ENCODE data around the gene TMEM231.
"Not testable (repeated sequence)": the region's sequence is repeated elsewhere in the genome, so short reads cannot be mapped to it uniquely, and the experiment has no call there.

The TMEM231 gene, protein sequence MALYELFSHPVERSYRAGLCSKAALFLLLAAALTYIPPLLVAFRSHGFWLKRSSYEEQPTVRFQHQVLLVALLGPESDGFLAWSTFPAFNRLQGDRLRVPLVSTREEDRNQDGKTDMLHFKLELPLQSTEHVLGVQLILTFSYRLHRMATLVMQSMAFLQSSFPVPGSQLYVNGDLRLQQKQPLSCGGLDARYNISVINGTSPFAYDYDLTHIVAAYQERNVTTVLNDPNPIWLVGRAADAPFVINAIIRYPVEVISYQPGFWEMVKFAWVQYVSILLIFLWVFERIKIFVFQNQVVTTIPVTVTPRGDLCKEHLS

DNA sequence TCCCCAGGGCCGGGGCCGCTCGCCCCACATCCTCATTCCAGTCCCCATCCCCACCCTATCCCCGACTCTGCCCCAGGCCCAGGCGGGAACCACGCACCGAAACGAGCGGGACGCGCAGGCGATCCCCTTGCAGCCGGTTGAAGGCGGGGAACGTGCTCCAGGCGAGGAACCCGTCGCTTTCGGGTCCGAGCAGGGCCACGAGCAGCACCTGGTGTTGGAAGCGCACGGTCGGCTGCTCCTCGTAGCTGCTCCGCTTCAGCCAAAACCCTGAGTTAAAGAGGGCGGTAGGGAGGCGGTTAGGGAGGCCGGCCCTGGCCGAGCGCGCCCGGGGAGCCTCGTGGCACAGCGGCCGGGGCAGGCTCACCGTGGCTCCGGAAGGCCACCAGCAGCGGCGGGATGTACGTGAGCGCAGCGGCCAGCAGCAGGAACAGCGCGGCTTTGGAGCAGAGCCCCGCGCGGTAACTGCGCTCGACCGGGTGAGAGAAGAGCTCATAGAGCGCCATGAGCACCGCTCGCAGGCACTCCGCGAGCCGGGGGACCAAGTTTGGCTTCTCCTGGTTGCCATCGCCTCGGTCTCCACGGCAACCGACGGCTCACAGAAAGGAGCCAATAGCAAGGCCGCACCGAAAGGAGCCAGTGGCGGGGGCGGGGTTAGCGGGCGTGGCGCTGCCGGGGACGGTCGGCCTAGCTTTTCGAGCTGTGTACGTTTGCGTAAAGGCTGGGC lies at the start of gene TMEM231:
TSS of gene TMEM231 (minus strand) at position 546 of the 724 bp plus-strand sequence. CDS start at position 503, 43 bp downstream.
- DNase-seq = peak; percentile 97

- no peak for DNase-seq
Measured at GRCh38 chr16:75603241-75603640, 47.2 kb upstream of the TMEM231 start.

DNA sequence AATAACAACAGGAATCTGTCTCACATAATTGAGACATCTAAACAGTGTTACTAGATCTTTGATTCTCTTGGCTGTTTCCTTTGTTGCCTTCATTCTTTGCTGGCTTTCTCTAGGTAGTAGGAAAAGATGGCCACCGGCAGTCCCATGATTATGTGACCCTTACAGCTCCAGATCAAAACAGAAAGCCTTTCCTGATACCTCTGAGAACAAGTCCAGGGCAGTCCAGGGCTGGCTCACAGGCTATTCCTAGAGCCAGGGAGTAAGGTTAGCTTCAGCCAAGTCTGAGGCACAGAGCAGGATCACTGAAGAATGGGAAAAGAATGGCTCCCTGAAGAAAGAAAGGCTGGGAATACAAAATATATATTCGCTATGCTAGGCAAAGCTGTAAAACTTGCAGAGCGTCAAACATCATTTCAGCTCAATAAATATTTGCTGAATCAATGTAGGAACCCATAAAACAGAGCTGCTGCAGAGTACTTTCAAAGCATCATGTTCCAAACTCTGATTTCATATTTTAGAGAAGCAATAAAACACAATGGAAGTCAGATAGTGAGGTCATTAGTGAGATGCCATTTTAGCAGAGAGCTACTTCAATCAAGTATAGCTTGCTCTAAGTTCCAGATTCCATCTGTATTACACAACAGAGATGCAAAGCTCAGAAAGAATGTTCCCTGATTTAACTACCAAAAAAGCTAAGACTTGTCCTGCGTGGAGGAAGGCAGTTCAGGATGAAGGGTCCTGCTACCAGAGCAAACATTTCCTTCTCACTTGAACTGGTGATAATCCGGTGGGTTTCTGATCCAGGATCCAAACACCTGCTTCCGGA lies 43.6 kb upstream of the TMEM231 start:
- DNase-seq = no peak

DNA sequence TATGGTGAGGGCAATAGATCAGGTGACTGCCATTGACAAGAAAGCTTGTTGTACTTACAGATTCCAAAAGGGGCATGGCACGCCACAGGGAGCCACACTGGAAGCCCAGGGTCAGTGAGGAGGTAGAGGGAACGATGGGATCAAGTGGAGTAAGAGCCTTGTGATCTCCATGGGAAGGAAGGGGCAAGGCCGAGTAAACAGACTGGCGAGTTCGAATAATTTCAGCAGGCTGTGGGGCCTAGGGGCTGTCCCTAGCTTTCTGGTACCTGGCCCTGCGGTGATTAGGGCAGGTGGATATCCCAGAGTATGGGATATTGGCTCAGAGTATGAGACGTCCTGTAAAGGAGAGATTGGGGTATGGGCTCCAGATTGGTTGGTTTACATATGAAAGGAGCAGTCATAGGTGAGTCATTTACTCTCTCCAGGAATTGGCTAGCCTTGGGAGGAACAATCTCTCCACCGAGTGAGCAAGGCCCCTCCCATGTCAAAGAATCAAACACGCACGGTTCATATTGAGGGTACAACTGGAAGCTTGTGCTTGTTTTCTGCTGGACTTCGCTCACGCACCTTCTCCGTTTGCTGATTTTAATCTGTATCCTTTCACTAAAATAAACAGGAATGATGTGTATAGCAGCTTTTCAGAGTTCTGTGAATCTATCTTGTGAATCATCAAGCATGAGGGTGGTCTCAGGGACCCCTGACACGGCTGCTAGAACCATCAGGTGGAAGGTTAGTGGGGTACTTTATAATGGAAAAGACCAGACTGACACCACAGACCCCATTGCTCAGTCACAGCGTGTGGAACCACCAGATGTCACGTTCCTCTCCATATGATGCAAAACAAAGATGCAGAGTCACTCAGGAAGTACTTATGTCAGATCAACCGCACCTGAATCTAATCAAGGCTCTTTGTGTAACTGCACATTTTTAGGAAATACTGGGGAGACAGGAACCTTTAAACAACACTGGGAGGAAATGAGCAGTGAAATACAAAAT lies 38.1 kb upstream of the TMEM231 start:
- DNase-seq = peak; percentile 70

DNA sequence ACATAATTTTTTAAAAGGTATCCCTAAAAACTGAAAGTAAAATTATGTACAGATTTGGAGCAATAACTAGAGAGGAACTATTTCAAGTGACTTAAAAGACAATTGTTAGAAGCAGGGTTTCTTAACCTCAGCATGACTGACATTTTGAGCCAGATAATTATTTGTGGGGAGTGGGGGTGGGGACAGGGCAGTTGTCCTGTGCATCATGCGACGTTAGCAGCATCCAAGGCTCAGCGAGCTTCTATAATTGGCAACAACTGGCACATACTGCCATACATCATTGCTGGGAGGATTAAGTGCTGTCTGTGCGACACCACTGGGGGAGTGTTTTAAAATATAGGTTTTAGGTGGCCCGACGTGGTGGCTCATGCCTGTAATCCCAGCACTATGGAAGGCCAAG lies 37.3 kb upstream of the TMEM231 start:
- DNase-seq = no peak

- not testable (repeated sequence) for DNase-seq
Measured at GRCh38 chr16:75591927-75592326, 35.9 kb upstream of the TMEM231 start.

- no peak for DNase-seq
Measured at GRCh38 chr16:75590920-75591843, 35.1 kb upstream of the TMEM231 start.

DNA sequence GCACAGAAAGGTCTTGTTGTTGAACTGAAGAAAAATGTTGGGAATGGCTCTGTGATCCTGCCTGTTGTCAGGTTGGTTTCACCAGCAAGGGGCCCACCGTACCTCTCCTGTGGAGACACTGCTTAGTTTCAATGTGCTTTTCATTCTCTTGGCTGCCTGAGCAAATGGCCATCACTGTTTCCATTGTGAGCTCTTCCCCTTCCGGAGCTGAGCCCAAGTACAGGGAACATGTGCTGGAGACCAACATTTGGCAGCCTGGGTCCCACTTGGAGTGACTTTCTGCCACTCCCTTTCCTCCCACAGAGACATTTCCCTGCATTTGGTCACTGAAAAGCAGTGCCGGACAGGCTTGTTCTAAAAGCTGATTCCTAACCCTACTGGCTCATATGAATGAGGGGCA lies 33.3 kb upstream of the TMEM231 start:
- DNase-seq = no peak

- no peak for DNase-seq
Measured at GRCh38 chr16:75588716-75589115, 32.7 kb upstream of the TMEM231 start.

DNA sequence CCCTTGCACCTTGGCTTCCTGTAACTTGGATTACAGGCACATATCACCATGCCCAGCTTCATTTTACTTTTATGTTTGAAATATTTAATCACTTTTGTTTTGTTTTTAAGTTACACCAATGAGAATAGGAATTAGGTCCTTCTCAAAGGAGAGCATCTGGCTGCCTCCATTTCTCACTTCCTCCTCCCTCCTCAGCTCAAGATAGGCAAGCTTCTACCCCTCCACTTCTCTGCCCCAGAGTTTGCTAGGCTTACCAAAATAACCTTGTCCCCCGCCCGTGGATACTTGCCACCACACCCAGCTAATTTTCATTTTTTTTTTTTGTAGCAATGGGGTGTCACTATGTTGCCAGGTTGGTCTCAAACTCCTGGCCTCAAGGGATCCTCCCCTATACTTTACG lies 28.1 kb upstream of the TMEM231 start:
- no peak for DNase-seq

- no peak for DNase-seq
Measured at GRCh38 chr16:75579281-75579834, 23.3 kb upstream of the TMEM231 start.

GRCh38 chr16:75578725-75579124 lies 22.7 kb upstream of the TMEM231 start:
- no peak for DNase-seq

DNA sequence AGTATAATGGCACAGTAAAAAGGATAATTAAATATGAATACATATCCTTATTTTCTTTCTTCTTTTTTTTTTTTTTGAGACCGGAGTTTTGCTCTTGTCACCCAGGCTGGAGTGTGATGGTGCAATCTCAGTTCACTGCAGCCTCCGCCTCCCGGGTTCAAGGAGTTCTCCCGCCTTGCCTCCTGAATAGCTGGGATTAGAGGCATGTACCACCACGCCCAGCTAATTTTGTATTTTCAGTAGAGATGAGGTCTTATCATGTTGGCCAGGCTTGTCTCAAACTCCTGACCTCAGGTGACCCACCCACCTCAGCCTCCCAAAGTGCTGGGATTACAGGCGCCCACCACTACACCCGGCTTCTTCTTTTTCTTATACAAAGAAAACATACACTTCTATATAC lies 22.2 kb upstream of the TMEM231 start:
- DNase-seq = no peak

DNA sequence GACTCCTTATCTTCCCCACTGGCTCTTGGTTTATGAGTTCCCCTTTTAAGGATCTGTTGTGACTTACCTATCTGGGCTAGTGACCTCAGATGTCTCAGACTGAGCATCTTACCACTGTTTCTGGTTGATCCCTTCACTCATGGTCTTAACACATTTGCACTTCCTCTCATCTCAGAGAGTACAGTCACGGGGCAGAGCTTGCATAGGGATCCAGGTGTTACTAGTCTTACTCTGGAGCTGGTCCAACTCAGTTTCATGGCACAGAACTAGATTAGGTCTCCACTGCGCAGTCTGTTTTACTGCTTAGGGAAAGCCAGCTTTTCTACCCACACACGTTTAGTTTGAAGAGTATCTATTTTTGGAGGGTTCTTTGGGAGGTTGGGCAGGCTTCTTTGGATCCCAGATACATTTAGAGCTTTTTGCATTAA lies 20.3 kb upstream of the TMEM231 start:
- no peak for DNase-seq

- no peak for DNase-seq
Measured at GRCh38 chr16:75575958-75576357, 19.9 kb upstream of the TMEM231 start.

- no peak for DNase-seq
Measured at GRCh38 chr16:75573955-75574354, 17.9 kb upstream of the TMEM231 start.

DNA sequence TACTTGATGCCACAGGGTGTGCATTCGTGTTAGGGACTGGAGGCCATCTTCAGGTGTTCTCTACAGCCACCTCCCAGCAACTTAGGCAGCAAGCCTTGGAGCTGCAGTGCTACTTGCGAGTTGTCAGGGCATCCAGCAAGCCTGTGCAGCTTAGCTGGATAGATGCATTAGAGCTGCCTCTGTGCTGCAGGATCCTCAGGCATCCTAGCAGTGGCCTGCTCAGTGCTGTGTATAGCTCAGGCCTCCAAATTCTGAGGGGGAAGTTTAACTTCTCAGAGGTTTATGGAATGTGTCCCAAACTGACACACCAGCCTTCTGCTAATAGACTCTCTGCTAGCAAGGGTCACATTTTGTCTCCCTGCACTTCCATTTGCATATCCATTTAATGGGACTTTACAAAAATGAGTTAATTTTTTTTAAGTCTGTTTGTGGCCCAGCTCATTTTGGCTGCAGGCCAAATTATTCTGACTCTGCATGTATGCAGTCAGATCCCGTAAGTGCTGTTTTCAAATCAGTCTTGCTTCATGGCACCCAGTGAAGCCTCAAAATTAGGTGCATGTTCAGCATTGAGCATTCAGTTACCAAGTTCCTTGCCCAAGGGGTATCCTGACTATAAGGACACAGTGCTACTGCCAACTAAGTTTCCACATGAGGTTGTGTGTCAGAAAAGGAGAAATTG lies 17.0 kb upstream of the TMEM231 start:
- no peak for DNase-seq

DNA sequence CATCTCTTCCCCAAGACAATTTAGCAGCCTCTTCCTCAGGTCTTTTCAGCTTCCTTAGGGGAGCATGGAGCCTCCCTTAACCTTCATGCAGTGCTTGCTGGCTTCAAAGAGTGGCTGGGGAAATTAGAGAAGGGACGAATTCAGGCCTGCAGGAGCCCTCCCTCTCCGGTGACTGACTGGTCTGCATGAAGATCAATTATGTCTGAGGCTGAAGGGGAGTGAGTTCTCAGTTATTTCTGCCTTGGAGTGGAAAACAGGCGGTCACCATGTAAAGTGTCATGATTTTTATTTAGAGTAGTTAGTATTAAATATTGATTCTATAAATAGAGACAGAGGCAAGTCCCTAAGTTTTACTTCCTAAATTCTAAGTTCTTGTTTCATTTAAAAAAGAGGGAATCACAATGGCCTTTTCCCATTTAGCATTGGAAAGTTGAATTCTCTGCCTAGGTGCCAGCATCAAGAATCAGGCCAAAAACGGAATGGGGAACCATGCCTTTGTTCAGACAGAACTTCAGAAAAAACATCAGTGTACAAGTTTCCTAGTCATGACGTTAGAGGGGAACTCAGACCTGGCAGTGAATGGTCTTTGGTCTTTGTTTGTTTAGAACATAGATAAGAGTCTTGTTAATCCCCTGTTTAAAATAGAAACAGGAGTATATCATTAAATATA lies 14.5 kb upstream of the TMEM231 start:
- DNase-seq = no peak

GRCh38 chr16:75567911-75568310 lies 11.9 kb upstream of the TMEM231 start:
- no peak for DNase-seq
